ENCODE results near the gene TMC7. TPM values are rescaled to one million over a fixed set of nuclear protein-coding genes. Genes with fewer than 3 reads are reported as not detected.

Gene TMC7
- total and polyA plus RNA-seq, 9 of the 15 experiments (the other 6 are each of a cell fraction or from before 2014, with no cell fraction given), result 0.08 to 2.0 (median 1.5) TPM

DNA sequence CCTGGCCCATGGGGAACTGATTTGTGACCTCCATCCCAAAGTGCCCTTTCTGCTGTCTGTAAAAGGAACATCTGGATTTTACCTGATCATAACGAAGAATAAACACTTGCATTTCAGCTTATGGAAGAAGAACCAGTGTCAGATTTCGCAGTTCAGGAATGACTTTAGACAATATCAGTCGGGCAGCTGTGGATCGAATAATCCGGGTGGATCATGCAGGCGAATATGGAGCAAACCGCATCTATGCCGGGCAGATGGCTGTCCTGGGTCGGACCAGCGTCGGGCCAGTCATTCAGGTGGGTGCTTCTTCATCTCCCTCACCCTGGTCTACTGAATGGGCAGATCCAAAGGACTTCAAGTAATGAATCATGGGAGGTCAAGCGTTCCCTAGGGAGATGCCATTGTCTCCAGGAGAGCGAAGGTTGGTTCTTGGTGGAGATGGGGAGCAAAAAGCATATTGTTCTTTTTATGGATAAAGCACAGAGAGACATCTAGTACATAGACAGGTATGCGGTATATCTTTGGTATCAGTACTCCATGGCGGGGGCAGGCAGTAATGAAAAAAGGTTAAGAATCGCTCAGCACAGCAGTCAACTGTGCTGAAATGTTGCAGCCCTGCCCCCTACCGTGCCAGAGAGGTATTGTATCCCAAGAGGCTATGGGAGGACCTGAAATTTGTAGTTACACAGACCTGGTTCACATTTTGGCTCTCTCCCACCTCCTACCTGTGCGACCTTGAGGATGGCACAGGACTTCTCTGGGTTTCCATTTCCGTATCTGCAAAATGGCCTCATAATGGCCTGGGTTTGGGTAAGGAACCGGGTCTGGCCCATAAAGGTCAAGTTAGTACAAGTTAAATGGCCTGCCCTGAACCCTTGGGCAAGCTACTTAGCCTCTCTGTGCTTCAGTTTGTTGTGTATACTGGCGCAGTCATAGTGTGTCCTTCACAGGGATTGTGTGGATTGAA, 88.4 kb downstream of the TMC7 start:
- peak; percentile 72 for ATAC-seq
- peaks cover 26% of the 10 kb centered on the region; the same call in 2 of the 3 replicates for H3K36me3 ChIP-seq (ENCODE audit: control insufficient read depth, insufficient read depth, low read length)
- H3K4me2 ChIP-seq (ENCODE audit: insufficient read depth, low read length), result no peak overlapping the region
- ChIA-PET POLR2A (interaction anchor here (0.6 to 1.2 kb wide), 2 partner anchors 13 to 16 kb away, joined by 3 to 4 read pairs; no protein-coding TSS in a partner anchor), CTCF (ENCODE audit: low intra/inter-chr PET ratio) (interaction anchor here (1.0 to 1.5 kb wide), 2 partner anchors 89 to 93 kb away, joined by 3 to 13 read pairs; partner anchors contain the start of gene TMC7)
- no peak overlapping the region for H3K4me3 ChIP-seq
- in situ Hi-C loops (cut with MboI), result loop anchor here (5.0 kb wide), 1 partner anchor 90 kb away; the partner anchor contains the start of gene TMC7
- H3K27ac ChIP-seq (ENCODE audit: extremely low read depth, low read depth, low read length), result no peak overlapping the region
- H3K79me2 ChIP-seq (ENCODE audit: control insufficient read depth, insufficient read depth, low read length), result peaks cover 6% of the 10 kb centered on the region; the same call in 1 of the 3 replicates
- no peak overlapping the region for H3K9ac ChIP-seq (ENCODE audit: insufficient read depth in 1 of 2, low read depth in 2 of 2, low read length in 2 of 2)
- peaks cover 0 to 3% of the 10 kb centered on the region in 2 experiments; a peak in 1 of 5 replicates for H3K4me1 ChIP-seq (replicated peaks in 1 of 2; ENCODE audit: control insufficient read depth in 2 of 2, insufficient read depth in 2 of 2, low read length in 2 of 2)
- no peaks in the 10 kb centered on the region for H4K20me1 ChIP-seq (replicated peaks; ENCODE audit: control insufficient read depth, insufficient read depth, low read length)
- intact Hi-C loops (cut with micrococcal nuclease), result loop anchor here (2.0 kb wide), 1 partner anchor 89 kb away; the partner anchor contains the start of gene TMC7
- peak; percentile 73 for FAIRE-seq
- no peaks in the 10 kb centered on the region for H3K9me3 ChIP-seq (replicated peaks; ENCODE audit: control insufficient read depth, insufficient read depth, low read depth, low read length)
- 65% methylated on average over 21 of the region's 21 CpGs for WGBS (ENCODE audit: insufficient coverage, low coverage, missing lambda C conversion rate)
- peak; percentile 43 to 75 (median 46) for DNase-seq (ENCODE audit: extremely low read depth in 1 of 4, low spot score in 3 of 4)
- H3K9me1 ChIP-seq (ENCODE audit: control insufficient read depth, insufficient read depth, low read length), result no peaks in the 10 kb centered on the region
- no TSS peak for BruUV-seq (replicated peaks)
- no peak overlapping the region for H2AFZ ChIP-seq (ENCODE audit: low read depth, low read length)
- H3K27me3 ChIP-seq (ENCODE audit: control insufficient read depth in 2 of 2, insufficient read depth in 2 of 2, low read length in 2 of 2), result no peaks in the 10 kb centered on the region
- TF ChIP-seq, protein P1, sequence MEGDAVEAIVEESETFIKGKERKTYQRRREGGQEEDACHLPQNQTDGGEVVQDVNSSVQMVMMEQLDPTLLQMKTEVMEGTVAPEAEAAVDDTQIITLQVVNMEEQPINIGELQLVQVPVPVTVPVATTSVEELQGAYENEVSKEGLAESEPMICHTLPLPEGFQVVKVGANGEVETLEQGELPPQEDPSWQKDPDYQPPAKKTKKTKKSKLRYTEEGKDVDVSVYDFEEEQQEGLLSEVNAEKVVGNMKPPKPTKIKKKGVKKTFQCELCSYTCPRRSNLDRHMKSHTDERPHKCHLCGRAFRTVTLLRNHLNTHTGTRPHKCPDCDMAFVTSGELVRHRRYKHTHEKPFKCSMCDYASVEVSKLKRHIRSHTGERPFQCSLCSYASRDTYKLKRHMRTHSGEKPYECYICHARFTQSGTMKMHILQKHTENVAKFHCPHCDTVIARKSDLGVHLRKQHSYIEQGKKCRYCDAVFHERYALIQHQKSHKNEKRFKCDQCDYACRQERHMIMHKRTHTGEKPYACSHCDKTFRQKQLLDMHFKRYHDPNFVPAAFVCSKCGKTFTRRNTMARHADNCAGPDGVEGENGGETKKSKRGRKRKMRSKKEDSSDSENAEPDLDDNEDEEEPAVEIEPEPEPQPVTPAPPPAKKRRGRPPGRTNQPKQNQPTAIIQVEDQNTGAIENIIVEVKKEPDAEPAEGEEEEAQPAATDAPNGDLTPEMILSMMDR (IDR thresholded peaks at IDR 0.05 in 2 of 3, conservative IDR thresholded peaks at IDR 0.05 in 1 of 3; ENCODE audit: insufficient read depth in 2 of 3, low read depth in 1 of 3, low read length in 3 of 3), result peak; percentile 78 to 87 (median 83)
- TF ChIP-seq ARID1B (IDR thresholded peaks at IDR 0.05) (no peak), ZNF780A (CRISPR knock-in tag; IDR thresholded peaks at IDR 0.05) (no peak), ZNF384 (IDR thresholded peaks at IDR 0.05; ENCODE audit: low read depth, low read length) (peak; percentile 45; the same call in 1 of the 2 replicates), RB1 (IDR thresholded peaks at IDR 0.05; ENCODE audit: low read depth) (peak; percentile 19; the same call in 1 of the 2 replicates), MTA2 (IDR thresholded peaks at IDR 0.05; ENCODE audit: low read depth) (no peak), ARID2 (IDR thresholded peaks at IDR 0.05) (0 out of 2 replicates have a peak, but pooled peaks have one; percentile 21), TEAD1 (CRISPR knock-in tag; IDR thresholded peaks at IDR 0.05) (no peak)
- TF ChIP-seq, protein P2, sequence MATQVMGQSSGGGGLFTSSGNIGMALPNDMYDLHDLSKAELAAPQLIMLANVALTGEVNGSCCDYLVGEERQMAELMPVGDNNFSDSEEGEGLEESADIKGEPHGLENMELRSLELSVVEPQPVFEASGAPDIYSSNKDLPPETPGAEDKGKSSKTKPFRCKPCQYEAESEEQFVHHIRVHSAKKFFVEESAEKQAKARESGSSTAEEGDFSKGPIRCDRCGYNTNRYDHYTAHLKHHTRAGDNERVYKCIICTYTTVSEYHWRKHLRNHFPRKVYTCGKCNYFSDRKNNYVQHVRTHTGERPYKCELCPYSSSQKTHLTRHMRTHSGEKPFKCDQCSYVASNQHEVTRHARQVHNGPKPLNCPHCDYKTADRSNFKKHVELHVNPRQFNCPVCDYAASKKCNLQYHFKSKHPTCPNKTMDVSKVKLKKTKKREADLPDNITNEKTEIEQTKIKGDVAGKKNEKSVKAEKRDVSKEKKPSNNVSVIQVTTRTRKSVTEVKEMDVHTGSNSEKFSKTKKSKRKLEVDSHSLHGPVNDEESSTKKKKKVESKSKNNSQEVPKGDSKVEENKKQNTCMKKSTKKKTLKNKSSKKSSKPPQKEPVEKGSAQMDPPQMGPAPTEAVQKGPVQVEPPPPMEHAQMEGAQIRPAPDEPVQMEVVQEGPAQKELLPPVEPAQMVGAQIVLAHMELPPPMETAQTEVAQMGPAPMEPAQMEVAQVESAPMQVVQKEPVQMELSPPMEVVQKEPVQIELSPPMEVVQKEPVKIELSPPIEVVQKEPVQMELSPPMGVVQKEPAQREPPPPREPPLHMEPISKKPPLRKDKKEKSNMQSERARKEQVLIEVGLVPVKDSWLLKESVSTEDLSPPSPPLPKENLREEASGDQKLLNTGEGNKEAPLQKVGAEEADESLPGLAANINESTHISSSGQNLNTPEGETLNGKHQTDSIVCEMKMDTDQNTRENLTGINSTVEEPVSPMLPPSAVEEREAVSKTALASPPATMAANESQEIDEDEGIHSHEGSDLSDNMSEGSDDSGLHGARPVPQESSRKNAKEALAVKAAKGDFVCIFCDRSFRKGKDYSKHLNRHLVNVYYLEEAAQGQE (IDR thresholded peaks at IDR 0.05; ENCODE audit: borderline replicate concordance), result peak; percentile 69; the same call in 1 of the 2 replicates
- TF ChIP-seq, protein P2 (CRISPR knock-in tag; IDR thresholded peaks at IDR 0.05; ENCODE audit: low read depth), result no peak

Measured in K562 (cell line).